Fibroblast of lung (primary cell): ENCODE measurements around the gene PARD6B. TPM values are rescaled to one million over a fixed set of nuclear protein-coding genes. Genes with fewer than 3 reads are reported as not detected.

ENCODE experiments used
- DNase-seq, 2 donors: peaks; one replicate each; pipeline versions ENCODE4 v3.0.0 to v3.0.0-alpha.2; 2010; ENCODE audit warnings: low read depth in 2 of 2
- H2AFZ ChIP-seq: 2 replicates; pipeline ENCODE4 v1.5.1; 2012; ENCODE audit warnings: low read length, control low read depth, inconsistent platforms
- H3K27ac ChIP-seq: 2 replicates; pipeline ENCODE4 v1.5.1; 2011; ENCODE audit warnings: low read length, control low read depth; ENCODE audit not compliant: insufficient read depth
- H3K27me3 ChIP-seq: 2 replicates; pipeline ENCODE4 v1.5.1; 2011; ENCODE audit warnings: mild to moderate bottlenecking, low read length; ENCODE audit not compliant: control insufficient read depth, insufficient read depth
- H3K36me3 ChIP-seq: 2 replicates; pipeline ENCODE4 v1.5.1; 2011; ENCODE audit warnings: low read length; ENCODE audit not compliant: control insufficient read depth, insufficient read depth
- H3K4me1 ChIP-seq: 2 replicates; pipeline ENCODE4 v1.5.1; 2011; ENCODE audit warnings: low read length; ENCODE audit not compliant: control insufficient read depth, insufficient read depth; ENCODE audit errors: extremely low read depth
- H3K4me2 ChIP-seq: 2 replicates; pipeline ENCODE4 v1.5.1; 2011; ENCODE audit warnings: low read length, control low read depth; ENCODE audit not compliant: insufficient read depth; ENCODE audit errors: extremely low read depth
- H3K4me3 ChIP-seq, 4 experiments: fragments of 200-600 bp in 1 of 4; sonication (generic) in 1 of 4; replicated peaks in 1 of 4; 2 replicates each; pipeline ENCODE4 v1.5.1; 2011 to 2016; ENCODE audit warnings: low read length in 4 of 4, low read depth in 3 of 4, mild to moderate bottlenecking in 3 of 4, control low read depth in 2 of 4, inconsistent platforms in 1 of 4, mixed read lengths in 1 of 4; ENCODE audit not compliant: insufficient read depth in 1 of 4; ENCODE audit errors: control extremely low read depth in 1 of 4
- H3K79me2 ChIP-seq: 2 replicates; pipeline ENCODE4 v1.5.1; 2012; ENCODE audit warnings: mild to moderate bottlenecking, low read length, inconsistent platforms; ENCODE audit not compliant: control insufficient read depth, insufficient read depth
- H3K9ac ChIP-seq: 2 replicates; pipeline ENCODE4 v1.5.1; 2011; ENCODE audit warnings: mild to moderate bottlenecking, low read length, control low read depth; ENCODE audit not compliant: insufficient read depth
- H3K9me3 ChIP-seq: 2 replicates; pipeline ENCODE4 v1.5.1; 2012; ENCODE audit warnings: low read depth, low read length; ENCODE audit not compliant: control insufficient read depth, insufficient read depth
- H4K20me1 ChIP-seq: 2 replicates; pipeline ENCODE4 v1.5.1; 2011; ENCODE audit warnings: low read length; ENCODE audit not compliant: control insufficient read depth, insufficient read depth; ENCODE audit errors: extremely low read depth
- CTCF ChIP-seq, 2 donors: IDR thresholded peaks in 1 of 2; conservative IDR thresholded peaks in 1 of 2; 1 replicate in 1 of 2; 2 replicates in 1 of 2; pipeline ENCODE4 v1.5.1; 2011 to 2012; ENCODE audit warnings: low read length in 2 of 2, control low read depth in 1 of 2, inconsistent platforms in 1 of 2, low read depth in 1 of 2, mild to moderate bottlenecking in 1 of 2
- EZH2 ChIP-seq: IDR thresholded peaks from 2 replicates; pipeline ENCODE4 v1.5.1; 2012; ENCODE audit warnings: low read length, control low read depth, mild to moderate bottlenecking; ENCODE audit errors: missing control alignments
- polyA plus RNA-seq, 2 donors: library from polyadenylated mRNA; depleted of rRNA in 1 of 2; stranded (reverse) in 1 of 2; unstranded in 1 of 2; fragments of >200 nt; gene quantifications; 2 replicates each; pipeline ENCODE4 v1.2.1, GENCODE V29; 2011 to 2012; ENCODE audit warnings: missing spikeins in 1 of 2
- total RNA-seq: library from RNA; depleted of rRNA; stranded (reverse); fragments of >200 nt; gene quantifications from 2 replicates; pipeline ENCODE4 v1.2.1, GENCODE V29; 2014

The PARD6B gene
- total and polyA plus RNA-seq, 2 donors (not counting 1 experiment from before 2014, with no cell fraction given) = 0.30 to 0.83 TPM

DNA sequence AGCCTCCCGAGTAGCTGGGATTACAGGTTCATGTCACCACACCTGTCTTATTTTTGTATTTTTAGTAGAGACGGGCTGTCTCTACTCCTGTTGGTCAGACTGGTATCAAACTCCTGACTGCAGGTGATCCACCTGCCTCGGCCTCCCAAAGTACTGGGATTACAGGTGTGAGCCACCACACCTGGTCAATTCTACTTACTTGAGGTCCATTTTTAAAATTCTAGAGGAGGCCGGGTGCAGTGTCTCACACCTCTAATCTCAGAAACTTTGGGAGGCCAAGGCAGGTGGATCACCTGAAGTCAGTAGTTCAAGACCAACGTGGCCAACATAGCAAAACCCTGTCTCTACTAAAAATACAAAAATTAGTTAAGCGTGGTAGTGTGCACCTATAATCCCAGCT is 47.8 kb upstream of the PARD6B start:
- Histone ChIP-seq H3K27ac (no peak overlapping the region), H3K4me1 (no peaks in the 10 kb centered on the region), H2AFZ (no peak overlapping the region), H3K4me2 (no peak overlapping the region), H3K36me3 (no peaks in the 10 kb centered on the region), H3K27me3 (no peaks in the 10 kb centered on the region), H3K9me3 (no peaks in the 10 kb centered on the region), H4K20me1 (no peaks in the 10 kb centered on the region), H3K4me3 (no peak overlapping the region), H3K79me2 (no peaks in the 10 kb centered on the region), H3K9ac (no peak overlapping the region)
- no peak for DNase-seq
- TF ChIP-seq CTCF (conservative IDR thresholded peaks at IDR 0.05 in 1 of 2, IDR thresholded peaks at IDR 0.05 in 1 of 2; ENCODE audit: low read depth in 1 of 2, low read length in 2 of 2) (no peak), EZH2 (no peak)

DNA sequence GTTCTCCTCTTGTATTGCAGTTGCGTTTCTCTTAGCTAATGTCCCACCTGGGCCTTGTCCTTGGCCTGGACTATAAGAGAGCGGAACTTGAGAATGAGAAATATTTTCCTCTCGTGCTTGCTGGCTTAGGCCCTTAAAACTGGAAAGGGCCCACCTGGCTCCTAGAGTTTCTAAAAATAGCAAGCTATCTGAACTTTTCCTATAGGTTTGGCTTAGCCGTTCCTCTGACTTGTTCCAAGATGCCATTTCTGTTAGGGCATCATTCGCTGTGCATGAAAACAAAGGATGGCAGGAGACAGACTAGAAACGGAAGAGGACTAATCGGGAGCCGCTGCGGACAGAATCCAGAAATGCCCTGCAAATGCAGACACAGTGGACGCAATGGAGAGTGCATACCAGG is 44.6 kb upstream of the PARD6B start:
- Histone ChIP-seq H4K20me1 (no peaks in the 10 kb centered on the region), H3K4me1 (peaks cover 6% of the 10 kb centered on the region), H3K4me2 (no peak overlapping the region), H3K9ac (no peak overlapping the region), H3K79me2 (no peaks in the 10 kb centered on the region), H3K27me3 (no peaks in the 10 kb centered on the region), H3K4me3 (no peak overlapping the region), H3K9me3 (no peaks in the 10 kb centered on the region), H2AFZ (no peak overlapping the region), H3K27ac (no peak overlapping the region), H3K36me3 (no peaks in the 10 kb centered on the region)
- DNase-seq = no peak
- TF ChIP-seq CTCF (conservative IDR thresholded peaks at IDR 0.05 in 1 of 2, IDR thresholded peaks at IDR 0.05 in 1 of 2; ENCODE audit: low read depth in 1 of 2, low read length in 2 of 2) (no peak), EZH2 (no peak)

DNA sequence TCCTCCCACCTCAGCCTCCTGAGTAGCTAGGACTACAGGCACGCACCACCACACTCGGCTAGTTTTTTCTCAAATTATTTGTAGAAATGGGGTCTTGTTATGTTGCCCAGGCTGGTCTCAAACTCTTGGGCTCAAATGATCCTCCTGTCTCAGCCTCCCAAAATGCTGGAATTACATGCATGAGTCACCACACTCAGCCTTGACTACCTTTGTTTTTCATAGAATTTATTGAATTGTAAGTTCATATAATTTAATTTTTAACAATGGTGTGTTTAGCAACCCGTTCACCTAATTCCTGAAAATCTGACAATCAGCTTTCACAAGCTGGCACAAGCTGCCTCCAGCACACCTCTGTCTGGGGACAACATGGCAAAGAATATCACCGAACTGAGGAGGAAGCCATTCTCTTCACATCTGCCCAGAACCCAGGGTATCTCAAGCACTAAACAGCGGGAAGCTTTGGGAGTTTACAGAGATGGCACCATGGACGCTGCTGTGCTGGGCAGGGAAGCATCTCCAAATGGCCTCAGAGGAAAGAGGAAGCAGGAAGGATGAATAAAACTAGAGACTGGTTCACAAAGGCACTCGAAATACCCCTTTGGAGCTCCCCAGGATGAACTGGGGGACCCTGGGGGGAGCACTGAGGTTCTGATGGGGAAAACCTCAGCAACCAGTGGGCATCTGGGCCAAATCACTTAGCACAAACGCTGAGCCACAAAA is 43.0 kb upstream of the PARD6B start:
- Histone ChIP-seq H3K4me1 (peaks cover 6% of the 10 kb centered on the region), H3K9ac (no peak overlapping the region), H3K4me2 (no peak overlapping the region), H4K20me1 (no peaks in the 10 kb centered on the region), H2AFZ (no peak overlapping the region), H3K79me2 (no peaks in the 10 kb centered on the region), H3K27ac (no peak overlapping the region), H3K9me3 (no peaks in the 10 kb centered on the region), H3K27me3 (no peaks in the 10 kb centered on the region), H3K36me3 (no peaks in the 10 kb centered on the region), H3K4me3 (no peak overlapping the region)
- no peak for DNase-seq
- no peak for TF ChIP-seq EZH2
- TF ChIP-seq CTCF (conservative IDR thresholded peaks at IDR 0.05 in 1 of 2, IDR thresholded peaks at IDR 0.05 in 1 of 2; ENCODE audit: low read depth in 1 of 2, low read length in 2 of 2) = no peak
